HK-2 (cell line): ENCODE measurements around the gene ZNF425.
"Not testable (repeated sequence)": the region's sequence is repeated elsewhere in the genome, so short reads cannot be mapped to it uniquely, and the experiment has no call there.

Experiments used
- DNase-seq: peaks from one replicate; pipeline ENCODE4 v3.0.0-alpha.2; 2018; ENCODE audit not compliant: unreplicated experiment

Gene ZNF425

DNA sequence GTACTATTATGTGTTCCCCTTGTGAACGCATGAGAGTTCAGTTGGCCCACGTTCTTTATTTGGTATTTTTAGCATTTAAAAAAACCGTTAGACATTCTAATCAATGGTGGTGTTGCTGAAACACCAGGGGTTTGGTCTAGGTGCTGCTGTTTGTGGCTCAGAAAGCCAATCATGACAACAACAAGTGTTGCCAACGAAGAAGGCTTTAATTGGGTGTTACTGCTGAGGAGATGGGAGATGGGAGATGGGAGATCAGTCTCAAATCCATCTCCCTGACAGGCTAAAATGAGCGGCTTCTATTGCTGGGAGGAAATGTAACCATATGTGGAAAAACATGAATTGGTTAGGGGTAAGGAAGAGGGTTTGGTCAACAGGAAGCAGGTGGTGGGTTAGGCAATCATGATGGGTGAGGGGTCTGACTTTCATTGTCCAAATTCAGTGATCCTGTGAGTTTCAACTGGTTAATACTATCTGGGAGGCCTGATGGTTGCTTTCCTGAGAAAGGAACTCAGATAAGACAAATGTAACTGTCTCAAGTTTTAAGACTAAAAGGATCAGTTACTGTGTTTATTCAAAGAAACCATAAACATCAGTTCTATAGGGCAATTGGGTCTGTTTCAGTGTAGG lies 4.6 kb upstream of the ZNF425 start:
- DNase-seq: no peak

DNA sequence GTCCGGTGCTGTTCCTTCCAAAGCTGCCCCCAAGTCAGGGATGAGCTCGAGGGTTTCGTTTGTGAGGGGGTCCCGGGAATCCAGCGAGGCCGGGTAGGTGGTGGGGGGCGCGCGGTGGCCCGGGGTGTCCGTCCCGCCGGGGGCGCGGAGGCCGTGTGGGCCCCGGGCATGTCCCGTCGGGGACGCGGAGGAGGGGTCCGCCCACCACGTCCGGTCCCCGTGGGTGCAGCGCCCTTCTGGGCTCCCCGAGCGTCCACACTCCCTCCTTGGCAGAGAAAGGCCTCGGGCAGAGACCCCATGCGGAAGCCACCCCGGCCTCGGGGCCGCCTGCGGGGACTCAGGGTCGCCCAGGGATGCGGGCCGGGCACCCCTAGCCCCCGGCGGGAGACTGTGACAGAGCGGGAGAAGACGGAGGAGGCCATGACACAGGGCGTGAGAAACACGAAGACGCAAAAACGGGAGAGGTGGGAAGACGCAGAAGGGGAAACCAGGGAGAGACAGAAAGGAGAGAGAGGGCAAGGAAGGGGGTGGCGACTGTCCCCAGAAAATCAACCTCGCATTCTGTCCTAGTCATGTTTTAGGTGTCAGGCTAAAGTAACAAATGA lies 640 bp upstream of the ZNF425 start:
- DNase-seq: peak; percentile 73

DNA sequence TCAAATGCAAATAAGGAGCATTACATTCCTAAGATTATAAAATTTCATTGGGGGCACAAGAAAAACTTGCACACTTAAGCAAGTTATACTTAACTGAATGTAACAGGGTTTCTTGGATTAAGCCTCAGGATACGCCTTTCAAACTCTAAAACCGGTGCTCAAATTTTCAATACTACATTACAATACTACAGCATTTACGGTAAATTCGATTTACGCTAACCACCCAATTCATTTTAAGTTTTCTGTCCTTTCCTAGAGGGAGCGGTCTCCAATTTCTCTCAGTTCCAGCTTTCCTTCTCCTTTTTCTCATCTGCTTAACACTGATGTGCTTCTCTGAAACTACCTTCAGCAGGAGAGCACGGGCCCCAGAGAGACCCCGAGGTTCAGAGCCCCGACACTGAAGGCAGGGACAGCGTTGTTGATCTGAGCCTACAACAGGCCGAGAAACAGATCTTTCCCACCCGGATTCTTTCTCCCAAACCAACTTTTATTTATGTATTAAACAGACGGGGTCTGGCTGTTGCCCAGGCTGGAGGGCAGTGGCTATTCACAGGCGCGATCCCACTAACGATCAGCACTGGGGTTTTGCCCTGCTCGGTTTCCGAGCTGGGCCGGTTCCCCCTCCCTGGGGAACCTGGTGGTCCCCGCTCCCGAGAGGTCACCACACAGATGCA lies 798 bp downstream of the ZNF425 start:
- no peak for DNase-seq

DNA sequence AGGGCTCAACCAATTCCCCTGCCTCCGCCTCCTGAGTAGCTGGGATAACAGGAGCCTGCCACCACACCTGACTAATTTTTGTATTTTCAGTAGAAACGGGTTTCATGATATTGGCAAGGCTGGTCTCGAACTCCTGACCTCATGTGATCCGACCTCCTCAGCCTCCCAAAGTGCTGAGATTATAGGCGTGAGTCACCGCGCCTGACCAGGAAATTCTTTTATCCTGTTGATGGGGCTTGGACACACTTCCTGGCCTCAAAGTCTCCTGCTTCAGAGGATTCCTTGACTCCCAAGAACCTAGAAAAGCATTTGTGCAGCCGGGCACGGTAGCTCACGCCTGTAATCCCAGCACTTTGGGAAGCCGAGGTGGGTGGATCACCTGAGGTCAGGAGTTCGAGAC lies 16.2 kb downstream of the ZNF425 start:
- DNase-seq: peak; percentile 4

DNA sequence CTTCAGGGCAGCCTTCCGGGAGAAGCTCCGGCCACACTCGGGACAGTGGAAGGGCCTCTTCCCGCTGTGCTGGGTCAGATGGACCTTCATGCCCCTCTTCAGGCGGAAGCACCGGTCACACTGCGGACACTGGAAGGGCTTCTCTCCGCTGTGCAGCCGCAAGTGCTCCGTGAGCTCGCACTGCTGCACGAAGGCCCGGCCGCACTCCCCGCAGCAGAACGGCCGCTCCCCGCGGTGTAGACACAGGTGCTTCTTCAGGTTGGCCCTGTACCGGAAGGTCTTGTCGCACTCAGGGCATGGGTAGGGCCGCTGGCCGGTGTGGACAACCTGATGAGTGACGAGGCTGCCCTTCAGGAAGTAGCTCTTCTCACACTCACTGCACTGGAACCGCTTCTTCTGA lies 21.4 kb downstream of the ZNF425 start:
- DNase-seq: no peak

DNA sequence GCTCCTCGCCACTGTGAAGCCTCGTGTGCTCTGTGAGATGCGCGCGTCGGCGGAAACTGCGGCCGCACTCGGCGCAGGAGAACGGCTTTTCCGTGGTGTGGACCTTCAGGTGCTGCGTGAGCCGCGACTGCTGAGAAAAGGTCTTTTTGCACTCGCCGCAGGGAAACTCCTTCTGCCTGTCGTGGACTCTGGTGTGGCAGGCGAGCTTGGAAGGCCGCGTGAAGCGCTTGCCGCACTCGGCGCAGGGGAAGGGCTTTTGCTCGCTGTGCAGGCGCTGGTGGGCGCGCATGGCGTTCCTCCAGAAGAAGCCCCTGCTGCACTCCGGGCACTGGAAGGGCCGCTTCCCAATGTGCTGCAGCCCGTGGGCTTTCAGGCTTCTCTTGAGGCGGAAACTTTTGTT lies 21.9 kb downstream of the ZNF425 start:
- DNase-seq: no peak

DNA sequence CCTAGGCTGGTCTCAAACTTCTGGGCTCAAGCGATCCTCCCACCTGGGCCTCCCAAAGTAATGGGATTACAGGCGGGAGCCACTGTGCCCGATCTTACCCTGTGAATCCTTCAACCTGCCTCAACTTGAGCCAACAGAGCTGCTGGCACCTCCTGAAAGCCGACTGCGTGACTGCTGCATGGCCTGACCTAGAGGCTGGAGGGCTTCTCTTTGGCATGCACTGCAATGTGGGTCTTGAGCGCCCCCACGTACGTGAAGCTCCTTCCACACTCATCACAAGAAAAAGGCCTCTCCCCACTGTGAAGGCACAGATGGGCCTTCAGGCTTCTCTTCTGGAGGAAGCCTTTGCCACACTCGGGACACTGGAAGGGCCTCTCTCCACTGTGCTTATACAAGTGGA lies 22.7 kb downstream of the ZNF425 start:
- DNase-seq: no peak

DNA sequence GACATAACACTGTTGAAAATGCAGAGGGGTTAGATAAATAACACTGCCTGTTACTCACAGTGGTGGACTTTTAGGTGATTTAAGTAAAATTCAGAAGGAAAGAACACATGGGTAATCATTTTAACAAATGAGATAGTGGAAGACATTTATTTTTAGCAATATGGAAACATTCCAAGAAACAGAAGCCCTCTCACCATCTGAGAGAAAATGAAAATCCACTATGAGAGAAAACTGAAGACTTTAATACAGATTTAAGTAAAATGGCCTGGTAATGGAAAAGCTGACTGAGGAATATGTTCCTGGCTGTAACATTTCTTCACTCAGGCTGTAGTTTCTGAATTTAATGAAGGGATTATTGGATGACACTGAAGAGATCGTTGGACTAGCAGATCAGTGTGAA lies 23.5 kb downstream of the ZNF425 start:
- DNase-seq: no peak

DNA sequence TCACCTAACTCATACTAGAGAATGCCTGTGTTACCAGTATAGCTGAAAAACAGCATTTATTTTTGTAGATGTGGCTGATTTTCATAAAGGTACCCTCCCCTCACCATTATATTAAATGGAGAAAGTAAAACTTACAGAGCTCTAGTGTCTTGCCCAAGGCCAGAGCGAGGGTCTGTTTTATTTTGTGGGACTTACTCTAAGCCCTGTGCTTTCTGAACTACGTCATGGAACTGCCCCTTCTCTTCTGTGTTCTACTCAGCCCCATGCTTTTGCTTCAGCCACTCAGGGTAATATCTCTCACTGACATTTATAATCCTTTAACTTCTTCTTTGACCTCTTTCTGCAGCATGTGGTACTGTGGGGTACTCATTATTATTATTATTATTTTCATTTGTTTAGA lies 25.3 kb downstream of the ZNF425 start:
- DNase-seq: no peak

DNA sequence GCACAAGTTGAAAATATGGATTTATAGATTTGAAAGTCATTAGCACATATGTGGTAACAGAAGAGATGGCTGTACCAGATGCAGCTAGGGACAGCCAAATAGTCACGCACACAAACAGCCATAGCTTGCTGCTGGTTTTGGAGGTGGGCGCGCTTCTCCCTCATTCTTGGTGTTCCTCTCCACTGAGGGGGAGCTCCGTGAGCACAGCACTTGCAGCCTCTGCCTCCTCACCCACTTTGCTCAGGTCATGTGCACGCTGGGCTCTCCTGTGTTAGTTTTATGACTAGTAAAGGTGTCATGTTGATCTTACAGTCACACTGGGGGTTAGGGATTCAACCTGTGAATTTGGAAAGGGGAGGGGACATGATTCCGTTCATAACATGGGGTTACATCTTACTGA lies 27.1 kb downstream of the ZNF425 start:
- DNase-seq: no peak

DNA sequence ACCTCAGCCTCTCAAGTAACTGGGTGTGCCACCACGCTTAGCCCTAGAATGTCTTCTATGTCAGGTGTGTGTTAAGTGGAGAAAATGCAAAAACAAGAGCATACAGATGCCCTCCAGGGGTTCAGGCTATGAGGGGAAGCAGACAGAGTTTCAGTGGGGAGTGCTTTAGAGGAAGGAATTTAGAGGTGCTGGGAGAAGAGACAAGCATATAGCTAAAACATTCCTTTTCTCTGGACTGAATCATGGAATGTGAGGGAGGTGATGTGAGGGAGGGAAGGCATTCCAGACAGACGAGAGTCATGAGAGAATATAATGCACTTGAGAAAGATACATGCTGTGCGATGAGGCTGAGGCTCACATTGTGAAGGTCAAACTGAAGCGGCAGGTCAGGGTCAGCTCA lies 29.0 kb downstream of the ZNF425 start:
- DNase-seq: no peak

DNA sequence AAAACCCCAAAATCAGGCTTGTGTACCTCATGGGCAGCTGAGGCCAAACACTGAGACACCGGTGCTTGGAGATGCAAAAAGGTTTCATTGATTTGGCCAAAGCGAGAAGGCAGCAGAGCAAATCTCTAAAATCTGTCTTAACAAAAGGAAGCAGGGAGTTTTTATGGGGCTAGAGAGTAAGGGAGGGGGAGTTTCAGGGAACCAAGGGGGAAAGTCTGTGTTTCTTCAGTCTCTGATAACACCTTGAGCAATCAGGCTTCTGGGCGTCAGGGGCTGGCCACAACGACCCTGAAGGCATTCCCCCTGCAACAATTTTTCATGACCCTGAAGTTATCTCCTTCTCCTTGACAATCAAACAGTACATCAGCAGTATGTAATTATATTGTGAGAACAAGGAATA lies 32.9 kb downstream of the ZNF425 start:
- no peak for DNase-seq

DNA sequence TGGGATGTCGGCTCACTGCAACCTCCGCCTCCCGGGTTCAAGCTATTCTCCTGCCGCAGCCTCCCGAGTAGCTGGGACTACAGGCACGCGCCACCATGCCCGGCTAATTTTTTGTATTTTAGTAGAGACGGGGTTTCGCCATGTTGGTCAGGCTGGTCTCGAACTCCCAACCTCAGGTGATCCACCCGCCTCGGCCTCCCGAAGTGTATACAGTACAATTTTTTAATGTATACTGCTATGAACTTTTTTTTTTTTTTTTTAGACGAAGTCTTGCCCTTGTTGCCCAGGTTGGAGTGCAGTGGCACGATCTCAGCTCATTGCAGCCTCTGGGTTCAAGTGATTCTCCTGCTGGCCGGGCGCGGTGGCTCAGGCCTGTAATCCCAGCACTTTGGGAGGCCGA lies 33.9 kb downstream of the ZNF425 start:
- not testable (repeated sequence) for DNase-seq

DNA sequence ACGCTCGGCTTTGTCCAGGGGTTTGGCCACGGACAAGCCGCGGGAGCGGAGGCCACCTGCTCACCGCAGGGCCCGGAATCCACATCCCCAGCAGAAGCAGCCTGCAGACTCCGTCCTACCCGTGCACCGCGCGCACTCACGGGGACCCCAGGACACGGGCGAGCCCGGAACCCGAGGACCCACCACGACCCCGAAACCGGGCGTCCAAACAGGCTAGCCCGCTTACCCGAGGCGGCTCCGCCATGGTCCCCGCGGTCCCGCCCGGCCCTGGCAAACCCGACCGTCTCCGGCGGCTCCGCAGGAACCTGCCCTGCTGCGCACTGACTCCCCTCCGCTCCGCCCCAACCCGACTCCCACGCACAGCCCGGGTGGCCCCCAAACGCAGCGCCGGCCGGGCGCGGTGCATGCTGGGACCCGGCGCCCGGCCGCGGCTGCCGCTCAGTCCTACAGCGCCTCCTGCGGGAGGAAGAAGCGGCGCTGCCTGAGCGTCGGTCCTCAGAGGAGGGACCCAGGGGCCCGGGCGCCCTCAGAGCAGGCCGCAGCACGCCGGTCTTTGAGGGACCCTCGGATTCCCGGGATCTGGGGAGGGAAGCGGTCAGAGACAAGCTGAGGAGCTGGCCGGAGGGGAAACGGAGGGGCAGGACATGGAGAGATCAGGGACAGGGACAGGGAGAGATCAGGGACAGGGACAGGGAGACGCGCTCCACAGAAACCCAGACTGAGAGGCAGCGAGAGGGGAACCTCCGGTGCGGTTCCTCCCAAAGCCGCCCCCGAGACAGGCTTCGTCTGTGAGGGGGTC lies 35.5 kb downstream of the ZNF425 start, which contains the start of gene ZNF786:
Gene ZNF786 (minus strand): TSS at position 322 of the 799 bp plus-strand sequence. CDS start 78 bp downstream, at position 244.
- peak; percentile 90 for DNase-seq

DNA sequence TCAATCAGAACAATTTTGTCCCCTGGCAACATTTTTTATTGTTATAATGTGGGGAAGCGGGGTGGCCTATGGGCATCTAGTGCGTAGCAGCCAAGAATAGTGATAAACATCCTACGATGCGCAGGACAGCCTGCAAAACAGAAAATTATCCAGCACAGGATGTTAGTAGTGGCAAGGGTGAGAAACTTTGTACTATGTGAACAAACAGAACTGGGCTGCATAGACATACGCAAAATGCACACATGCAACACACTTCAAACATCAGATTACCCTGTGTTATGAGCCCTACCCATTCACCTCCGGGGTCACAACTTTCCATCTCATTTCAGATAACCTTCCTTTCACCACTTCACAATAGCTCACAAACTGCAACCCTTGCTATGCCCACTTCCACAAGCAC lies 38.7 kb downstream of the ZNF425 start:
- no peak for DNase-seq

DNA sequence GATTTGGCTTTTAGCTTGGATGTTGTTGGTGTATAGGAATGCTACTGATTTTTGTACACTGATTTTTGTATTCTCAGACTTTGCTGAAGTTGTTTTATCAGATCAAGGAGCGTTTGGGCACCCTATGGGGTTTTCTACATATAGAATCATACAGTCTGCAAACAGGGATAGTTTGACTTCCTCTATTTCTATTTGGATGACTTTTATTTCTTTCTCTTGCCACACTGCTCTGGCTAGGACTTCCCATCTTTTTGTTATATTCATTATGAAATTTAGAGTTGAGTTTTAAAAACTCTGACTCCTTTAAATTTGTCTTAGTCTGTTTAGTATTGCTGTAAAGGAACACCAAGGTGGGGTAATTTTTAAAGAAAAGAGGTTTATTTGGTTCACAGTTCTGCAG lies 40.3 kb downstream of the ZNF425 start:
- DNase-seq: no peak

DNA sequence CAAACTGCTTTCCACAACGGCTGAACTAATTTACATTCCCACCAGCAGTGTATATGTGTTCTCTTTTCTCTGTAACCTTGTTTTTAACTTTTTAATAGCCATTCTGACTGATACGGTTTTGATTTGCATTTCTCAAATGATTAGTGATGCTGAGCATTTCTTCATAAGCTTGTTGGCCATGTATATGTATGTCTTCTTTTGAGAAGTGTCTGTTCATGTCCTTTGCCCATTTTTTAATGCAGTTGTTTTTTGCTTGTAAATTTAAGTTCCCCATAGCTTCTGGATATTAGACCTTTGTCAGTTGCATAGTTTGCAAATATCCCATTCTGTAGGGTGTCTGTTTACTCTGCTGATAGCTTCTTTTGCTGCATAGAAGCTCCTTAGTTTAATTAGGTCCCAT lies 41.7 kb downstream of the ZNF425 start:
- DNase-seq: no peak

DNA sequence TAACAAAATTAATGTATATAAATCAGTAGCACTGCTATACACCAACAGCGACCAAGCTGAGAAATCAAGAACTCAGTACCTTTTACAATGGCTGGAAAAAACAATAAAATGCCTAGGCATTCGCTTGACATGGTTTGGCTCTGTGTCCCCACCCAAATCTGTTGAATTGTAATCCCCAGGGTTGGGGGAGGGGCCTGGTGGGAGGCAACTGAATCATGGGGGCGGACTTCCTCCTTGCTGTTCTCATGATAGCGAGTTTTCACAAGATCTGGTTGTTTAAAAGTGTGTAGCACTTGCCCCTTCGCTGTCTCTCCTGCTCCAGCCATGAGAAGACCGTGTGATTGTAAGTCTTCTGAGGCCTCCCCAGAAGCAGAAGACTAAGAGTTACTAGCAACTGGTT lies 44.2 kb downstream of the ZNF425 start:
- no peak for DNase-seq

DNA sequence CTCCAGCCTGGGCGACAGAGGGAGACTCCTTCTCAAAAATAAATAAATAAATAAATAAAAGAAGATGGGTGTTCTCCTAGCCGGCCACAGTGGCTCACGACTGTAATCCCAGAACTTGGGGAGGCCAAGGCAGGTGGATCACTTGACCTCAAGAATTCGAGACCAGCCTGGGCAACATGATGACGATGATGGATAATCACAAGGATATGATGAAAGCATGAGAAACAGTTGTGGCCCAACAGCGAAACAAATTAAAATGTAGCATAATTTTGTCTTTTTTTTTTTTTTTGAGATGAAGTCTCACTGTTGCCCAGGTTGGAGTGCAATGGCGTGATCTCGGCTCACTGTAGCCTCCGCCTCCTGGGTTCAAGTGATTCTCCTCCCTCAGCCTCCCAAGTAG lies 48.5 kb downstream of the ZNF425 start:
- DNase-seq: no peak

DNA sequence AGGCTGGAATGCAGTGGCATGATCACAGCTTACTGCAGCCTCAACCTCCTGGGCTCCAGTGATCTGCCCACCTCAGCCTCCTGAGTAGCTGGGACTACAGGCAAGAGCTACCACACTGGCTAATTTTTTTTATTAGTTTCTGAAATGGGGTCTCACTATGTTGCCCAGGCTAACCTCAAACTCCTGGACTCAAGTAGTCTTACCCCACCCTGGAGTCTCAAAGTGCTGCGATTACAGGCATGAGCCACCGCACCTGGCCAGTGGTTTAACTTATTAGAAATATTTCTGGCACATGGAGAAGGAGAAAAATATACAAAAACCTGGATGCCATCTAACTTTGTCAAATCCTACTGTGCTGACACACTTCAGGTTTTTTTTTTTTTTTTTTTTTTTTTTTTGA lies 50.8 kb downstream of the ZNF425 start:
- DNase-seq: no peak

DNA sequence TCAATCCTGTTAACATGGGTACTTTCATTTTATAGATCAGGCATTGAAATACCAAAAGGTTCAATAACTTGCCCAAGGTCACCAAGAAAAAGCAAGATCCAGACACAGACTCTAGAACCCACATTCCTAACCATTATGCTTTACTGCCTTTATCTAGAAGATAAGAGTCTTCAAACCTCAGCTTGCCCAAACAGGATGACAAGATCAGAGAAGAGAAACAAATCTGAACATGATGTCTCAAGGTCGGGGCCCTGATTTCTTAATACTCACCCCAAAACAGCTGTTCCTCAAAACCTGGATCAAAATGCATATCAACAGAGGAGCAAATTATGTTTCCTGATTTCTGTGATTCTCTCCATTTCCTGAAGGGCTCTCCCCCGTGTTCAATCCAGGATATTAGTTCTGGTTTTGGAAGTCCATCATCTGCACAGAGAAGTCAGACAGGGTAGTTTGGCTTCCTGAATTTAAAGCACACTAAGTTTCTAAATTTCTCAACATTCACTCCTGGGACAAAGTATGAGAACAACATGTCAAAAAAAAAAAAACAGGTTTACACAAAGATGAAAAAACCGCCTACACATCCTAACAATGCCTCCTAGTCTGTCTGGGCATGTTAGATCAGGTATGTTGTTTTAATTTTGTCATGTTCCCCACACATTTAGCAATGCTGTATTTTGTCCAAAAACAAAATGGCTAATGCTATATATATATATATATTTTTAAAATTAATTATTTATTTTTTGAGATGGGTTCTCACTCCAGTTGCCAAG lies 51.8 kb downstream of the ZNF425 start:
- DNase-seq: no peak

DNA sequence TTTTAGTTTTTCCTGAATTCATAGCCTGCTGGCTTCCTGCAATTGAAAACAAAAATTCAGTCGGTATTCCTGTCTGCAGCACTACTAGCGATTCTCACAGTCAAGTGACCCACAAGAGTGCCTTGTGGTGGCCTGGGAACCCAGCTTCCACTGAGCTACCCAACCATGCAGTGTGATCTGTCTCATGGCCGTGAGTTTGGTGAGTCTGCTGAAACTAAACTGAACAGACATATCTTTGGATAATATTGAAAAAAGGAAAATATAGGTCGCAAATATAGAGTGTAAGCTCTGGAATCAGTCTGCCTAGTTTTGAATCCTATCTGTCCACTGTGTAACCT lies 53.7 kb downstream of the ZNF425 start:
- no peak for DNase-seq
